ENCODE data around the gene MPZL3.
A peak's percentile ranks its signal among the peaks of the same experiment; 100 is the strongest.

The MPZL3 gene

GRCh38 chr11:118263695-118264568 is 11.8 kb upstream of the MPZL3 start, which contains the start of gene MPZL2:
Gene MPZL2, minus strand, starts transcription at chr11:118264297. Its CDS starts 144 bp downstream, at chr11:118264153.
- peak; percentile 28 for DNase-seq

DNA sequence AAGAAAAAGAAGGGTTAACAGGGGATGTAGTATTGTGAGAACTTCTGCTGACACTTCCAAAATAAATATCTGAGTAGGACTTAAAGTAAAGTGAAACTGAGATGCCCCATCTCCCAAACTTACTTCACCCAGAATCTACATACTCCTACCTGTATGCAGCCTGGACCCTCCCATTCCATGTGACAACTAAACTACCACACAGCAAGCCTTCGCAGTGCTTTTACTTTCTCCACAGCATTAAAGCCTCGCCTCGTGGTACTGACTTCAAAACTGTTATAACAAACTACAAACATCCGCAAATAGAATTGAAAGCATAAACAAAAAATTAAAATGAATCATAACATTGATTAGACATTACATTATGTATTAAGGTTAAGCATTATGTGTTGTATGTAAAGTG is 10.9 kb upstream of the MPZL3 start:
- DNase-seq = no peak

DNA sequence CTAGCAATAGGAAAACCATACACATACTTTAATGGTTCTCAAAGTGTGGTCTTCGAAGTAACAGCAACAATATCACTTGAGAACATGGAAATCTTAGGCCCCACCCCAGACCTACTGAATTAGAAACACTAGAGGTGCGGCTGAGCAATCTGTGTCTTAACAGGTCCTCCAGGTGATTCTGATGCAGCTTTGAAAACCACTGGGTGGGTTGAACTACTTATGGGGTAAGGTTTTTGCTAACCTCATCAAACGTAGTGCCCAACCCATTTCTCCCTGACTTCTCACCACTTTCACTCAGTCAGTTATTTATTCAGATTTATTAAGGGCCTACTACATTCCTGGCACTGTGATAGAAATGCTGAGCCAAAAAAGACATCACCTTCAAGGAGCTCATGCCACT is 8.2 kb upstream of the MPZL3 start:
- DNase-seq = no peak

DNA sequence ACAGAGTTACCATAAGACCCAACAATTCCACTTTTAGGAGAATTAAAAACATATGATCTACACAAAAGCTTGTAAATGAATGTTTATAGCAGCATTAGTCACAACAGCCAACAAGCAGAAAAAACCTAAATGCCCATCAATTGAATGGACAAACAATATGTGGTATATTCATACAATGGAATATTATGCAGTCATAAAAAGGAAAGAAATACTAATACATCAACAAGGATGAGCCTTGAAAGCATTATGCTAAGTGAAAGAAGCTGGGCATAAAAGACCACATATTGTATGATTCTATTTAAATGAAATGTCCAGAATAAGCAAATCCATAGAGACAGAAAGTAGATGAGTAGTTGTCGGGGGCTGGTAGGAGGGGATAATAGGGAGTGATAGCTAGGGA is 7.0 kb upstream of the MPZL3 start:
- no peak for DNase-seq

DNA sequence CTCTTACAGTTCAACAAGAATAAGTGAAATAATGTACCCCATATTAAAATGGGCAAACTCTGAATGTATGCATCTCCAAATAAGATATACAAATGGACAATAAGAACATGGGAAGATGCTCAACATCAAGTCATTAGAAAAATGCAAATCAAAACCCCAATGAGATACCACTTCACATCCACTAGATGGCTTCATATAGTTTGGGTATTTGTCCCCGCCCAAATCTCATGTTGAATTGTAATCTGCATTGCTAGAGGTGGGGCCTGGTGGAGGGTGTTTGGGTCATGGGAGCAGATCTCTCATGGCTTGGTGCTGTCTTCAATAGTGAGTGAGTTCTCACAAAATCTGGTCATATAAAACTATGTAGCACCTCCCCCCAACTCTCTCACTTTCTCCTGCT is 6.2 kb upstream of the MPZL3 start:
- DNase-seq = peak; percentile 42

DNA sequence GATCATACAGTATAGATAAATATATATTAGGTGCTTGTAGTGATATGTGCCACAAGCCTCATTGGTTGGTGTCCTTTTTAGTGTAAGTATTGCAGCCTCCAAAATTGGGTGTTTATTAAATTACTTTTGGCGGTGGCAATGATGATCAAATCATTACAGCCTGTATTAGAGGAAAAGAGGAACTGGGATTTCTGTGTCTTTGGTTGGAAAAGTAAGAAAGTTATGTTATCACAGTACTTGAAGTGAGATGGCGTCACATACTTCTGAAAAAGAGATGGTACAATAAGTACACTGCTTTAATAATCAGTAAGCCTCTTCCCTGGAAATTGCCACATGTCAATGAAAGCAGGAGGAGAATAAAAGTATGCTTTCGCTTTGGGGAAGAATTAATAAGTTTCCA is 523 bp upstream of the MPZL3 start:
- DNase-seq = no peak

DNA sequence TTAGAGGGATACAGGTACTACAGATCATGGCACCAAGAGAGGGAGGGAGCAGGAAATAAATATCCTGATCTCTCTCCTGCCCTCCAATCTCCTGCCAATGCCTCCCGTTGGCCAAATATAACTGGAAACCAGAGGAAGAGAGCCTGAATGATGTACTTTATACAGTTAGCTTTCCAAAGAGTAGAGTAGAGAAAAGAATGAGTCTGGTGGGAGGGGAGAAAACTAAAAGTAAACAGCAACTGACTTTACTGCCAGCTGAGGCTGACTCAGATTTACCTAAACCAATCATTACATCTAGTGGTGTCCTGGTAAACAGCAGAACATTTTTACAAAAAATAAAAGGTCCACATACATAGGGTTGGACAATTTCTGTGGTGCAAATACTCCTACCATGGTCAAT is 5.1 kb downstream of the MPZL3 start:
- DNase-seq = no peak

DNA sequence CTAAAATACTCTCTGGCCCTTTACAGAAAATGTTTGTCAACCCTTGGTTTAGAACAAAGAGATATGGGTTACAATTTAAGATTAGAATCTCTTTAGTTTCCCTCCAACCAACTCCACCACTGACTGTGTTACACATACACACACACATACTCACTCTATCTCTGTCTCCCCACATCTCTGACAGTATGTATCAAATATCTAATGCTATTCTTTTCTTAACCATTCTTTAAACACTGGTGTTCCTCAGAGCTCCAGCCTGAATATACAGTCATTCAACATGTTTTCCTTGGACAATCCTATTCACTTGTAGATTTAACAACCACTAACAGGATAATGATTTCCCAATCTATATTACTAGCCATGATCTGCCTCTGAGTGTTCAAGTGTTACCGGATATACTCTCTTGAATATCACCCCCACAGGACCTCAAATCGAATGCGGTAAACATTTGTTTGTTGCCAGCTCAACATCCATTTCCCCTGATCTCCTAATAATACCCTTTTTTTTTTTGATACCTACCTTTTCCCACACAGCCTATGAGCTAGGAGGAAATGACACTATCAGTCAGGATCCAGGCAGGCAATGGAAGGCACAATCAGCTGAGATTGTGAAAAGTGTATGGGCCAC is 6.1 kb downstream of the MPZL3 start:
- DNase-seq = peak; percentile 44

DNA sequence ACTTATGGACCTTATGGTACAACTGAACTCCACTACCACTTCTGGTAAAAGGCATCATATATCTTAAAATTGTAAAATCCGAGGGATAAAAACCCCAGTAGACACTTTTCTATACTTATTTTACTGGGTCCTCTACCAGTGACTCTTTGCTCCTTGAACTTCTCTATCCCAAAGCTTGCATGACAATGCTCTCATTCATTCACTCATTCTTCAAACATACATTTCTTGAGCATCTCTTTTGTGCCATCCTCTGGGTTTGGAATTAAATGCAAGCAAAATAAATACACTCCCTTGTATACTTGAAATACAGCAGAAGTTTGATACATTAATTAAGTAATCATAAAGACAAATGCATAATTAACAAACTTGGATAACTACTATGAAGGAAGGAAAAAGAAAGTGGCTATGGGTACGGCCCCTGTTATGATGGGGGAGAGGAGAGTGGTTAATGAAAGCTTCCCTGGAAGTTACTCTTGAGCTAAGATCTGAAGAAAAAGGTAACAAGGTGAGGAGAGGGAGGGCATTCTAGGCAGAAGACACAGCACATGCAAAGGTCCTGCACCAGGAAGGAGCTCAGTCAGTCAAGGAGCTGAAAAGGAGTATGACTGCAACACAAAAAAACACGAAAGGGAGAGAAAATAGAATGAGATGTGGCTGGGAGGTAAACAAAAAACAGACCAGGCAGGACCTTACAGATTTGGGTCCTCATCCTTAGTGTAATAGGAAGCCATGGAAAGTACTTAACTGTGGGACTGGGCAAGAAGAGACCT is 8.0 kb downstream of the MPZL3 start:
- DNase-seq = no peak

DNA sequence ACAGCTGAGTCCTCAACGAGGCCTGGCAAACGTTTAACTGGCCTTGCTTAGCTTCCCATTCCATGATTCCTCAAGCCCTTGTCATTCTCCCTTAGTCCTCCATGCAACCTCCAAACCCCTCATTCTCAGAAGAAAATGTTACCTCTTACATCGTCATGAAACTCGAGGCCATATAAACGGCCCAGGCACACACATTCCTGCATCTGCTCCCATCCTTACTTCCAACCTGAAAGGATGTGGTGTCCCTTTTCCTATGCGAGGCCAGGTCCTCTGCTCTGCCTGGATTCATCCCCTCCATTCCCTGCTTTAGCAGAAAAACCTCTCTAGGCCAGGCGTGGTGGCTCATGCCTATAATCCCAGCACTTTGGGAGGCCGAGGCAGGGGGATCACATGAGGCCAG is 9.0 kb downstream of the MPZL3 start:
- DNase-seq = no peak

DNA sequence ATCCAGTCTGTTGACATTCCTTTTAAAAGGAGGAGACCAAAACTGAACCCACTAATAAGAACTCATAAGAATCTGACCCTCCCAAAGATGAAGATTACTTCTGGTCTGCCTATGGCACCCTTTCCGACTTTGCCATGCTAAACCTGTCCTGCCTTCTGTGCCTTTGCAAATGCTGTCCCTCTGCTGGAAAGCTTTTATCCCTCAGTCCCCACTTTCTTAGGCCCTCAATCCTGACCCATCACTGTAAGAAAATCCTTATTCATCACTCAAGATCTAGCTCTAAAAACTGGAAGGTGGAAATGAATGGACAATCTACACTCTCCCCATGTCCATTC is 10.4 kb downstream of the MPZL3 start:
- DNase-seq = no peak

GRCh38 chr11:118240999-118241763 is 11.0 kb downstream of the MPZL3 start:
- peak; percentile 93 for DNase-seq

DNA sequence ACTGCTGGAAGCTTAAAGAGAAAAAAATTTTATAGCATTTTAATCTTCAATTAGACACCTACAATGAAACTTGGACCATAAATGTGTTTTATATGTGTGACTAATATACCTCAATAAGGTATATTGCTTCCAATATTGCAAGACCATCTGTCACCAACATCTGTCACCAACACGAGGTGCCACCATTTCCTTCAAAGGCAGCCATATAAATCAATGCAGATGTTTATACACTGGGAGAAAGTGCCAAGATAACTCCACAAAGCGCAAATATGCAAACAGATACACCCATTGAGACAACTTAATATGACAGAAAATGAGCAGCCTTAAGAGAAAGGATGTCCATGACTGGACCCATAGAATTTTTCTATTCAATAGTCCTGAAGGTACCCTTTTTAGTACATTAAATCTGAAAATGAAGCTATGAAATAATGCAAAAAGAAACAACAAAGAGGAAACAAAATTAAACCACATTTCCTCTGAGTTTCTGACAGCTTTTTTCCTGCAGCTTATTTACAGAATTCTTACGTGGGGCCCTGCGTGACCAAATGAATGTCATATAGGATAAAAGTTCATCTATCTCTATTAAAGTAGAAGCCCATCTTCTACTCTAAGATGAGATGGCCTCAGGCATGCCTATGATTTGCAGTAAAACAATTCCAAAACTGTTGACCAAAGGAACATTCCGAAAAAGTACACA is 12.5 kb downstream of the MPZL3 start:
- no peak for DNase-seq

DNA sequence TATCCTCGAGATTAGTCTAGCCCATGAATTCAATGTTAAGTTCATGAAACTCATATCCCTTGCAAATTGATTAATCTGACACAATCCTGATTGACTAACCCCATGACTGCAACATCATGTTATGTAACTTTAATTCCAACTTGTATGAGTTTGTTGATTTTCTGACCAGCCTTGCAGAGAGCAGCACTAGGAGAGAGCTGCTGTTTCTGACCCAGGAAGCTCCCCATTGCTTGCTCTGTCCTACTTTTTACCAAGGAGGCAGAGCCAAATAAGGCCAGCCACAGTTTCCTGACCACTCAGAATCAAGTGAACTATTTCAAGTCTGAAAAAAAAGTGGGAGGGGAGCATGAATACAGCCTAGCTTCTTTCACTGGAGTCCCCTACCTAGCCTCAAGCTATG is 13.2 kb downstream of the MPZL3 start:
- DNase-seq = no peak

DNA sequence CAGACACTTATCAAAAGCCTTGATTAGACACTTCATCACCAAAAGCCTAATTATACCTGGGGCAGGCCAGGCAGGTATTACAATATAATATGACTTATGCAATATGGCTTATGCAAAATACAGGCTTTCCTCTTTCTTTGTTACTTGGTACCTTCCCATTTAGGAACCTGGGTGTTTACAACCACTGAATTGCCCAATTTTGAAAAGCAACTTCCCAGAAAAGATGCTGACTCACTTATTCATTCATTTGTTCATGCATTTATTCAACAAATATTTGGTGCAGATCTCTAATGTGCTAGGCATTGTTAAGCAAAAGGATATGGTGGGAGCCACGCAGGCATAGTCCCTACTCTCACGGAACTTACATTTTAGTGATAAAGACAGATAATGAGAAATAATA is 13.7 kb downstream of the MPZL3 start:
- peak; percentile 24 for DNase-seq

GRCh38 chr11:118236170-118236569 is 16.0 kb downstream of the MPZL3 start:
- no peak for DNase-seq

GRCh38 chr11:118234833-118235232 is 17.3 kb downstream of the MPZL3 start:
- no peak for DNase-seq

GRCh38 chr11:118233850-118234249 is 18.3 kb downstream of the MPZL3 start:
- no peak for DNase-seq

GRCh38 chr11:118233377-118233776 is 18.8 kb downstream of the MPZL3 start:
- DNase-seq = no peak

GRCh38 chr11:118232659-118233058 is 19.5 kb downstream of the MPZL3 start:
- no peak for DNase-seq

- DNase-seq = no peak
These were observed 20.7 kb downstream of the MPZL3 start for GRCh38 chr11:118231461-118231860.

DNA sequence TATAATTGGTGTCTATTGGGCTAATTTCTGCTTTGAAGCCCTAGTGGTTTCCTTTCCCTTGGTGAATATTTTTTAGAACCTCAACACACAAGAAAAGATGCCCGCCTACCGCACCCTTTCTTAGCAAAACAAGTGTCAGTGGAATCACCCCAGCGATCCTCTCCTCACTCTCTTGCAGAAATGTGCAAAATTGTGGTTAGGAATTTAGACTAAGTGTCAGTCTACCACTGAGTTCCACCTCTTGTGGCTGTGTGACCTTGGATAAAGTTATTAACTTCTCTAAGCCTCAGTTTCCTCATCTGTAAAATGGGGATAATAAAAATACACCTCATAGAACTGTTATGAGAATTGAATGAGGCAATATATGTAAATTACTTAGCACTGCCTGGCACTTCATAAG is 22.1 kb downstream of the MPZL3 start:
- no peak for DNase-seq
